ENCODE measurements around the gene AMOTL1. TPM values are rescaled to one million over a fixed set of nuclear protein-coding genes. Genes with fewer than 3 reads are reported as not detected.
A peak's percentile ranks its signal among the peaks of the same experiment; 100 is the strongest.

AMOTL1 gene
- total and polyA plus RNA-seq, 7 donors = 0.69 to 161 (median 96.3) TPM

- 81 to 90% methylated on average over 5 of the region's 5 CpGs for WGBS, 2 donors
- Histone ChIP-seq H3K27me3 (no peaks in the 10 kb centered on the region), H3K4me1 (peaks cover 0 to 71% (median 41%) of the 10 kb centered on the region in 4 donors), H3K27ac (no peak overlapping the region), H3K9me3 (no peaks in the 10 kb centered on the region), H3K4me3 (no peak overlapping the region), H3K36me3 (peaks cover 8 to 73% (median 25%) of the 10 kb centered on the region in 4 donors)
- intact Hi-C loops (cut with DNase I) = no loop called here
- no peak for DNase-seq
- TF ChIP-seq CTCF (IDR thresholded peaks at IDR 0.05) (no peak), POLR2A (IDR thresholded peaks at IDR 0.05) (no peak), POLR2AphosphoS5 (IDR thresholded peaks at IDR 0.05) (no peak), EP300 (IDR thresholded peaks at IDR 0.05) (no peak)
Measured at GRCh38 chr11:94830722-94831510, 62.8 kb downstream of the AMOTL1 start.

- no peaks in the 10 kb centered on the region for H3K9me3 ChIP-seq
- H3K4me1 ChIP-seq = peaks cover 0 to 71% (median 45%) of the 10 kb centered on the region in 4 donors
- H3K4me3 ChIP-seq = no peak overlapping the region
- no peaks in the 10 kb centered on the region for H3K27me3 ChIP-seq
- no peak overlapping the region for H3K27ac ChIP-seq
- H3K36me3 ChIP-seq = peaks cover 8 to 73% (median 25%) of the 10 kb centered on the region in 4 donors
- TF ChIP-seq POLR2AphosphoS5 (IDR thresholded peaks at IDR 0.05) = no peak
- TF ChIP-seq POLR2A (IDR thresholded peaks at IDR 0.05) = no peak
- TF ChIP-seq CTCF (IDR thresholded peaks at IDR 0.05) = no peak
- no peak for TF ChIP-seq EP300 (IDR thresholded peaks at IDR 0.05)
- intact Hi-C loops (cut with DNase I) = no loop called here
- no peak for DNase-seq
- 43 to 66% methylated on average over 3 of the region's 3 CpGs for WGBS, 2 donors
Measured at GRCh38 chr11:94831529-94831928, 63.4 kb downstream of the AMOTL1 start.

- peak overlapping the region in 3 of 4 donors; percentile 11 to 78 (median 46) for H3K27ac ChIP-seq
- intact Hi-C loops (cut with DNase I) = no loop called here
- H3K4me3 ChIP-seq = no peak overlapping the region
- H3K4me1 ChIP-seq = peaks cover 0 to 75% (median 53%) of the 10 kb centered on the region in 4 donors
- H3K36me3 ChIP-seq = peaks cover 8 to 63% (median 21%) of the 10 kb centered on the region in 4 donors
- 74 to 84% methylated on average over 4 of the region's 4 CpGs for WGBS, 2 donors
- H3K27me3 ChIP-seq = no peaks in the 10 kb centered on the region
- TF ChIP-seq CTCF (IDR thresholded peaks at IDR 0.05) (no peak), POLR2A (IDR thresholded peaks at IDR 0.05) (no peak), EP300 (IDR thresholded peaks at IDR 0.05) (no peak), POLR2AphosphoS5 (IDR thresholded peaks at IDR 0.05) (no peak)
- DNase-seq = no peak
- no peaks in the 10 kb centered on the region for H3K9me3 ChIP-seq
Measured at GRCh38 chr11:94832604-94833235, 64.6 kb downstream of the AMOTL1 start.

GRCh38 chr11:94834911-94835593, 66.9 kb downstream of the AMOTL1 start:
- peaks cover 8 to 47% (median 18%) of the 10 kb centered on the region in 4 donors for H3K36me3 ChIP-seq
- H3K4me1 ChIP-seq = peaks cover 0 to 75% (median 57%) of the 10 kb centered on the region in 4 donors
- intact Hi-C loops (cut with DNase I) = loop anchor here (5.0 kb wide), 1 partner anchor 42 kb away; no protein-coding TSS in a partner anchor
- no peaks in the 10 kb centered on the region for H3K9me3 ChIP-seq
- DNase-seq = no peak
- no peaks in the 10 kb centered on the region for H3K27me3 ChIP-seq
- peak overlapping the region; percentile 46 to 78 (median 56) for H3K27ac ChIP-seq
- H3K4me3 ChIP-seq = no peak overlapping the region
- no peak for TF ChIP-seq CTCF (IDR thresholded peaks at IDR 0.05)
- no peak for TF ChIP-seq POLR2AphosphoS5 (IDR thresholded peaks at IDR 0.05)
- TF ChIP-seq POLR2A (IDR thresholded peaks at IDR 0.05) = no peak
- no peak for TF ChIP-seq EP300 (IDR thresholded peaks at IDR 0.05)
- 84 to 88% methylated on average over 4 of the region's 4 CpGs for WGBS, 2 donors

All from sigmoid colon (tissue), 7 donors.